Measurements from ENCODE around the gene CELF4. TPM values are rescaled to one million over a fixed set of nuclear protein-coding genes. Genes with fewer than 3 reads are reported as not detected.
A peak's percentile ranks its signal among the peaks of the same experiment; 100 is the strongest.

The CELF4 gene
- total and polyA plus RNA-seq, 2 experiments from 2014 or later = 0.24 TPM; not detected in 1

GRCh38 chr18:37270038-37270665 is 295.4 kb downstream of the CELF4 start:
- Histone ChIP-seq H3K27ac (no peak overlapping the region), H2AFZ (no peak overlapping the region), H4K20me1 (ENCODE audit: insufficient read depth) (no peaks in the 10 kb centered on the region), H3K9me3 (ENCODE audit: low read depth) (no peaks in the 10 kb centered on the region), H3F3A (ENCODE audit: insufficient read depth) (no peaks in the 10 kb centered on the region), H3K4me1 (ENCODE audit: insufficient read depth) (no peaks in the 10 kb centered on the region), H3K79me2 (ENCODE audit: insufficient read depth) (no peaks in the 10 kb centered on the region), H3K4me3 (no peak overlapping the region), H3K9ac (no peak overlapping the region), H3K9me2 (ENCODE audit: insufficient read depth) (no peaks in the 10 kb centered on the region), H3K4me2 (ENCODE audit: unreplicated experiment) (no peak overlapping the region), H3K36me3 (ENCODE audit: low read depth) (no peaks in the 10 kb centered on the region), H3K27me3 (replicated peaks; ENCODE audit: insufficient read depth) (peaks cover 12% of the 10 kb centered on the region; the same call in 1 of the 2 replicates)
- peak; percentile 79 for DNase-seq
- in situ Hi-C loops (cut with MboI) = no loop called here
- TF ChIP-seq EZH2phosphoT487 (IDR thresholded peaks at IDR 0.05; ENCODE audit: insufficient read depth, low read depth) (no peak), EZH2 (IDR thresholded peaks at IDR 0.05; ENCODE audit: insufficient read depth, poor library complexity, severe bottlenecking) (no peak)
- WGBS, 2 experiments (ENCODE audit: low coverage in 1 of 2, low lambda C conversion rate in 2 of 2, missing lambda C conversion rate in 2 of 2) = 19 to 21% methylated on average over 8 of the region's 8 CpGs

GRCh38 chr18:37266290-37266689 is 299.3 kb downstream of the CELF4 start:
- no peak overlapping the region for H3K4me2 ChIP-seq (ENCODE audit: unreplicated experiment)
- no peak overlapping the region for H3K4me3 ChIP-seq
- H4K20me1 ChIP-seq (ENCODE audit: insufficient read depth) = no peaks in the 10 kb centered on the region
- no peaks in the 10 kb centered on the region for H3K9me2 ChIP-seq (ENCODE audit: insufficient read depth)
- TF ChIP-seq EZH2 (IDR thresholded peaks at IDR 0.05; ENCODE audit: insufficient read depth, poor library complexity, severe bottlenecking) = no peak
- no peak for TF ChIP-seq EZH2phosphoT487 (IDR thresholded peaks at IDR 0.05; ENCODE audit: insufficient read depth, low read depth)
- H3K36me3 ChIP-seq (ENCODE audit: low read depth) = no peaks in the 10 kb centered on the region
- no peak overlapping the region for H3K27ac ChIP-seq
- no peak overlapping the region for H2AFZ ChIP-seq
- H3K79me2 ChIP-seq (ENCODE audit: insufficient read depth) = no peaks in the 10 kb centered on the region
- WGBS, 2 experiments (ENCODE audit: low coverage in 1 of 2, low lambda C conversion rate in 2 of 2, missing lambda C conversion rate in 2 of 2) = 26 to 30% methylated on average over 13 of the region's 13 CpGs
- in situ Hi-C loops (cut with MboI) = no loop called here
- no peak for DNase-seq
- no peaks in the 10 kb centered on the region for H3F3A ChIP-seq (ENCODE audit: insufficient read depth)
- H3K9me3 ChIP-seq (ENCODE audit: low read depth) = no peaks in the 10 kb centered on the region
- H3K27me3 ChIP-seq (replicated peaks; ENCODE audit: insufficient read depth) = no peaks in the 10 kb centered on the region
- H3K4me1 ChIP-seq (ENCODE audit: insufficient read depth) = no peaks in the 10 kb centered on the region
- H3K9ac ChIP-seq = no peak overlapping the region

GRCh38 chr18:37265382-37265781 is 300.2 kb downstream of the CELF4 start:
- TF ChIP-seq EZH2 (IDR thresholded peaks at IDR 0.05; ENCODE audit: insufficient read depth, poor library complexity, severe bottlenecking) (no peak), EZH2phosphoT487 (IDR thresholded peaks at IDR 0.05; ENCODE audit: insufficient read depth, low read depth) (no peak)
- Histone ChIP-seq H3K9me3 (ENCODE audit: low read depth) (no peaks in the 10 kb centered on the region), H3K36me3 (ENCODE audit: low read depth) (no peaks in the 10 kb centered on the region), H3K4me2 (ENCODE audit: unreplicated experiment) (no peak overlapping the region), H4K20me1 (ENCODE audit: insufficient read depth) (no peaks in the 10 kb centered on the region), H3K9ac (no peak overlapping the region), H3K4me1 (ENCODE audit: insufficient read depth) (no peaks in the 10 kb centered on the region), H3K27ac (no peak overlapping the region), H3K4me3 (no peak overlapping the region), H3K79me2 (ENCODE audit: insufficient read depth) (no peaks in the 10 kb centered on the region), H3K27me3 (replicated peaks; ENCODE audit: insufficient read depth) (no peaks in the 10 kb centered on the region), H3K9me2 (ENCODE audit: insufficient read depth) (no peaks in the 10 kb centered on the region), H2AFZ (no peak overlapping the region), H3F3A (ENCODE audit: insufficient read depth) (no peaks in the 10 kb centered on the region)
- 6 to 7% methylated on average over 2 of the region's 2 CpGs for WGBS, 2 experiments (ENCODE audit: low coverage in 1 of 2, low lambda C conversion rate in 2 of 2, missing lambda C conversion rate in 2 of 2)
- DNase-seq = no peak
- in situ Hi-C loops (cut with MboI) = no loop called here

DNA sequence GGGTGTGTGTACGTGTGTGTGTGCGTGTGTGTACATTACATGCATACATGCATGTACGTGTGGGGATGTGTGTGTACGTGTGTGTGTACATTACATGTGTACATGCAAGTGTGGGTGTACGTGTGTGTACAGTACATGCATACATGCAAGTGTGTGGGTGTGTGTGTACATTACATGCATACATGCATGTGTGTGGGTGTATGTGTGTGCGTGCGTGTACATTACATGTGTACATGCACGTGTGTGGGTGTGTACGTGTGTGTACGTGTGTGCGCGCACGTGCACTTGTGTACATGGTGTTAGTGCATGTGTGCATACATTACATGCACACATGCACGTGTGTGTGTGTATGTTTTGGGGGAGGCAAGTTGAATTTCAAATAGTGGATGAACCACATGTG is 300.6 kb downstream of the CELF4 start:
- Histone ChIP-seq H2AFZ (no peak overlapping the region), H3K4me1 (ENCODE audit: insufficient read depth) (no peaks in the 10 kb centered on the region), H3K9me3 (ENCODE audit: low read depth) (no peaks in the 10 kb centered on the region), H3K27me3 (replicated peaks; ENCODE audit: insufficient read depth) (no peaks in the 10 kb centered on the region; the same call in 1 of the 2 replicates), H3K4me3 (no peak overlapping the region), H3K9ac (no peak overlapping the region), H3F3A (ENCODE audit: insufficient read depth) (no peaks in the 10 kb centered on the region), H4K20me1 (ENCODE audit: insufficient read depth) (no peaks in the 10 kb centered on the region), H3K27ac (no peak overlapping the region), H3K9me2 (ENCODE audit: insufficient read depth) (no peaks in the 10 kb centered on the region), H3K4me2 (ENCODE audit: unreplicated experiment) (no peak overlapping the region), H3K79me2 (ENCODE audit: insufficient read depth) (no peaks in the 10 kb centered on the region), H3K36me3 (ENCODE audit: low read depth) (no peaks in the 10 kb centered on the region)
- WGBS, 2 experiments (ENCODE audit: low coverage in 1 of 2, low lambda C conversion rate in 2 of 2, missing lambda C conversion rate in 2 of 2) = 71 to 73% methylated on average over 14 of the region's 14 CpGs
- no peak for TF ChIP-seq EZH2phosphoT487 (IDR thresholded peaks at IDR 0.05; ENCODE audit: insufficient read depth, low read depth)
- no peak for TF ChIP-seq EZH2 (IDR thresholded peaks at IDR 0.05; ENCODE audit: insufficient read depth, poor library complexity, severe bottlenecking)
- in situ Hi-C loops (cut with MboI) = no loop called here
- no peak for DNase-seq

All from GM23248 (cell line).